Neural progenitor cell (in vitro differentiated cells): ENCODE data around the gene ELF1. TPM values are rescaled to one million over a fixed set of nuclear protein-coding genes. Genes with fewer than 3 reads are reported as not detected.

ENCODE experiments used
- DNase-seq: peaks from one replicate; pipeline ENCODE4 v3.0.0-alpha.2; 2016; ENCODE audit warnings: low spot score
- H2AFZ ChIP-seq: fragments of 200-600 bp; sonication (generic); replicated peaks from 2 replicates; pipeline ENCODE4 v1.6.1; 2016; ENCODE audit warnings: antibody characterized with exemption
- H3F3A ChIP-seq: fragments of 200-600 bp; sonication (generic); 2 replicates; pipeline ENCODE4 v1.6.1; 2016; ENCODE audit warnings: antibody characterized with exemption, low read depth
- H3K27ac ChIP-seq: fragments of 200-600 bp; sonication (generic); 2 replicates; pipeline ENCODE4 v1.5.1; 2016; ENCODE audit warnings: mild to moderate bottlenecking
- H3K27me3 ChIP-seq: fragments of 200-600 bp; sonication (generic); 2 replicates; pipeline ENCODE4 v1.6.1; 2016; ENCODE audit warnings: mild to moderate bottlenecking, moderate library complexity
- H3K36me3 ChIP-seq: fragments of 200-600 bp; sonication (generic); 2 replicates; pipeline ENCODE4 v1.5.1; 2016
- H3K4me1 ChIP-seq: fragments of 200-600 bp; sonication (generic); 2 replicates; pipeline ENCODE4 v1.6.1; 2016; ENCODE audit warnings: mixed run types
- H3K4me2 ChIP-seq: fragments of 200-600 bp; sonication (generic); 2 replicates; pipeline ENCODE4 v1.6.1; 2016
- H3K4me3 ChIP-seq: fragments of 200-600 bp; sonication (generic); 2 replicates; pipeline ENCODE4 v1.5.1; 2016
- H3K79me2 ChIP-seq: fragments of 200-600 bp; sonication (generic); 2 replicates; pipeline ENCODE4 v1.6.1; 2016; ENCODE audit warnings: low read depth
- H3K9ac ChIP-seq: fragments of 200-600 bp; sonication (generic); 2 replicates; pipeline ENCODE4 v1.6.1; 2016
- H3K9me3 ChIP-seq: fragments of 200-600 bp; sonication (generic); 2 replicates; pipeline ENCODE4 v1.5.1; 2016; ENCODE audit warnings: low read depth
- H4K20me1 ChIP-seq: fragments of 200-600 bp; sonication (generic); 2 replicates; pipeline ENCODE4 v1.6.1; 2016; ENCODE audit warnings: low read depth
- H3K27ac Mint-ChIP-seq: 3 replicates; pipeline ENCODE4 v1.8.0; 2021; ENCODE audit warnings: mixed read lengths
- H3K27me3 Mint-ChIP-seq: 2 replicates; pipeline ENCODE4 v1.8.0; 2022; ENCODE audit warnings: low read depth, mild to moderate bottlenecking, inconsistent platforms, moderate library complexity, mixed read lengths; ENCODE audit not compliant: insufficient read depth
- H3K36me3 Mint-ChIP-seq: 3 replicates; pipeline ENCODE4 v1.8.0; 2021; ENCODE audit warnings: mixed read lengths
- H3K4me1 Mint-ChIP-seq: 3 replicates; pipeline ENCODE4 v1.8.0; 2021; ENCODE audit warnings: mixed read lengths
- H3K4me3 Mint-ChIP-seq: 3 replicates; pipeline ENCODE4 v1.8.0; 2021; ENCODE audit warnings: mild to moderate bottlenecking, moderate library complexity, mixed read lengths
- H3K9me3 Mint-ChIP-seq: 3 replicates; pipeline ENCODE4 v1.8.0; 2020; ENCODE audit warnings: mixed read lengths
- CTCF ChIP-seq: fragments of 200-600 bp; sonication (generic); IDR thresholded peaks from 2 replicates; pipeline ENCODE4 v1.5.1; 2017; ENCODE audit warnings: antibody characterized with exemption, mild to moderate bottlenecking
- EZH2 ChIP-seq: fragments of 200-600 bp; sonication (generic); IDR thresholded peaks from 2 replicates; pipeline ENCODE4 v1.6.1; 2017; ENCODE audit warnings: antibody characterized with exemption, mild to moderate bottlenecking, moderate library complexity
- EZH2phosphoT487 ChIP-seq: fragments of 200-600 bp; sonication (generic); IDR thresholded peaks from 2 replicates; pipeline ENCODE4 v1.6.1; 2017; ENCODE audit warnings: antibody characterized with exemption
- total RNA-seq: library from RNA; depleted of rRNA; stranded (reverse); fragments of >200 nt; gene quantifications from 2 replicates; pipeline ENCODE4 v1.2.3, GENCODE V29; 2015; ENCODE audit warnings: low replicate concordance

ELF1 gene
- total RNA-seq, 1 donor from 2014 or later: 9.3 TPM

GRCh38 chr13:40987606-40988280 is 31.4 kb downstream of the ELF1 start:
- H3K4me1 ChIP-seq: peaks cover 2% of the 10 kb centered on the region
- no peaks in the 10 kb centered on the region for H4K20me1 ChIP-seq
- Mint-ChIP-seq H3K4me1 (peaks cover 3% of the 10 kb centered on the region), H3K36me3 (no peaks in the 10 kb centered on the region), H3K27me3 (no peaks in the 10 kb centered on the region), H3K27ac (no peak overlapping the region), H3K4me3 (no peak overlapping the region), H3K9me3 (no peaks in the 10 kb centered on the region)
- no peak overlapping the region for H3K4me3 ChIP-seq
- H3K27me3 ChIP-seq: no peaks in the 10 kb centered on the region
- no peak overlapping the region for H3K4me2 ChIP-seq
- no peak for TF ChIP-seq EZH2phosphoT487
- TF ChIP-seq EZH2: no peak
- no peak for TF ChIP-seq CTCF
- no peaks in the 10 kb centered on the region for H3K36me3 ChIP-seq
- DNase-seq: no peak
- H3K9me3 ChIP-seq: no peaks in the 10 kb centered on the region
- H3K79me2 ChIP-seq: no peaks in the 10 kb centered on the region
- no peak overlapping the region for H2AFZ ChIP-seq
- H3K27ac ChIP-seq: no peak overlapping the region
- no peak overlapping the region for H3K9ac ChIP-seq
- no peaks in the 10 kb centered on the region for H3F3A ChIP-seq

DNA sequence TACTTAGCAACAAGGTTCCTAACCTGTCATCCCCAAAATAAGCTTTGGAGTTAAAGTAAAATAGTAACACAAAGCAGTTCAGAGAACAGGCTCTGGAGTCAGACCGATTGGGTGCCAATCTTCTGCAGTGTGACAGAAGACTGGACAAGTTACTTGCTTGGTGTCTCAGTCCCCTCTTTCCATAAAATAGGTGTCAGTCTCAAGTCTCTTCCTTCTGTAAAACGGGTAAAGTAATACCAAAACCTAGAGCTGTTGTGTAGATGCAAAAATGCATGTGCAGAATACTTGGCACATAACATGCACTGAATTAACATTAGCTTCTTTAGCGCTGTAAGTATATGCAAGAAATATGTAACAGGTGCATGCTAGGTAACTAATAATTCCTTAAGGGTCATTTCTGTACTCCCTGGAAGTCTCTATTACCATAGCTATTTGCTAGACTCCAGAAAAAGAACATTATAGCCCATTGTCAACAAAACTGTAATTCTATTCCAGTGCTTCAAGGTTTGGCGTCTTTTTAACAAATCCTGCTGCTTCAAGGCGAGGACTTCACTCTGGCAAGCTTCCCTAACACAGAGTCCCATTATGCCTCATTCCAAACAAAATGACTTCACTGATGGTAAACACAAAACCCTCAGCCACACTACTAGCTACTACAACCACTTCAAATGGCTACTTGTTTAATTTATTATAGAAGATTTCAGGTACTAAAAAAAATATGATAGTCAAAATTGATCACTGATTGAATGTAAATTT is 32.8 kb downstream of the ELF1 start:
- no peaks in the 10 kb centered on the region for H3K9me3 Mint-ChIP-seq

DNA sequence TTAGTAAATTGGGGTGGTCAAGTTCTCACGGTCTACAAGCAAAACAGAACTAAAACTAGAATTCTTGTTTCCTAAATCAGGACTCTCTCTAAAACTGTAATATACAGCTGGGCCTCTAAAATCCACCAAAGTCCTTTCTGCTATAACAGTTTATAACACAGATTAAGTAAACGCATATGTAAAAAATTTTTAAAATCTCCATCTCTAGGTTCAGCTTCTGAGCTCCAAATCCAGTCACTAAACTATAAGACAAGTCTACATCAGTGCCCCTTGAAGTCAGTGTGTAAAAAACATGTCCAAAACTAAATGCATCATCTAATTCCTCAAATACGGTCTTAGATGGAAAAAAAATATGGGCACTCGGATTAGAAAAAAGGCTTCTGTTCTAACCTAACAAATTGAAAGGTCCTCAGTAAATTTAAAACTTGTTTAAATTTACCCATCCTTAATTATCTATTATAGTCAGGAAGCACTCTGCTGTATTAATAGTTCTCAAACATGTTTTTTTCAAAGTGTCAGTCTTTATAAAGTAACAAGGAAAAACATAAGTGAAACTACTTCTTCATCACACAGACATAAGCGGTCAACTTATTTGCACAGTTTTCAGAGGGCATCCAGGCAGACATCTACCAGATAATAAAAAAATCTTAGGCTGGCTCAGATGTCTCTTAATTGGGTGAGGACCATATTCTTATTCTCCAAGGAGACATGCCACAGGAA is 33.6 kb downstream of the ELF1 start:
- TF ChIP-seq EZH2 (no peak), EZH2phosphoT487 (no peak), CTCF (no peak)
- DNase-seq: no peak
- Histone ChIP-seq H3K9me3 (no peaks in the 10 kb centered on the region), H3K4me2 (no peak overlapping the region), H3K27ac (no peak overlapping the region), H3K9ac (no peak overlapping the region), H3K4me3 (no peak overlapping the region), H3K27me3 (no peaks in the 10 kb centered on the region), H3K4me1 (no peaks in the 10 kb centered on the region), H3F3A (no peaks in the 10 kb centered on the region), H3K79me2 (no peaks in the 10 kb centered on the region), H3K36me3 (no peaks in the 10 kb centered on the region), H4K20me1 (no peaks in the 10 kb centered on the region), H2AFZ (no peak overlapping the region)
- Mint-ChIP-seq H3K4me1 (peaks cover 2% of the 10 kb centered on the region), H3K27me3 (no peaks in the 10 kb centered on the region), H3K36me3 (no peaks in the 10 kb centered on the region), H3K27ac (no peak overlapping the region), H3K9me3 (no peaks in the 10 kb centered on the region), H3K4me3 (no peak overlapping the region)

More for the DNA sequence above, 32.8 kb downstream of the ELF1 start:
- no peak overlapping the region for H3K9ac ChIP-seq
- no peak overlapping the region for H3K4me2 ChIP-seq
- TF ChIP-seq CTCF (no peak), EZH2phosphoT487 (no peak), EZH2 (no peak)
- no peak overlapping the region for H3K27ac ChIP-seq
- Mint-ChIP-seq H3K4me3 (no peak overlapping the region), H3K27ac (no peak overlapping the region), H3K4me1 (peaks cover 2% of the 10 kb centered on the region), H3K27me3 (no peaks in the 10 kb centered on the region), H3K36me3 (no peaks in the 10 kb centered on the region)
- no peak overlapping the region for H2AFZ ChIP-seq
- H3F3A ChIP-seq: no peaks in the 10 kb centered on the region
- H4K20me1 ChIP-seq: no peaks in the 10 kb centered on the region
- H3K4me3 ChIP-seq: no peak overlapping the region
- H3K4me1 ChIP-seq: no peaks in the 10 kb centered on the region
- no peaks in the 10 kb centered on the region for H3K79me2 ChIP-seq
- H3K27me3 ChIP-seq: no peaks in the 10 kb centered on the region
- H3K36me3 ChIP-seq: no peaks in the 10 kb centered on the region
- DNase-seq: no peak
- H3K9me3 ChIP-seq: no peaks in the 10 kb centered on the region
